ENCODE results near the gene RSU1.

RSU1 gene

DNA sequence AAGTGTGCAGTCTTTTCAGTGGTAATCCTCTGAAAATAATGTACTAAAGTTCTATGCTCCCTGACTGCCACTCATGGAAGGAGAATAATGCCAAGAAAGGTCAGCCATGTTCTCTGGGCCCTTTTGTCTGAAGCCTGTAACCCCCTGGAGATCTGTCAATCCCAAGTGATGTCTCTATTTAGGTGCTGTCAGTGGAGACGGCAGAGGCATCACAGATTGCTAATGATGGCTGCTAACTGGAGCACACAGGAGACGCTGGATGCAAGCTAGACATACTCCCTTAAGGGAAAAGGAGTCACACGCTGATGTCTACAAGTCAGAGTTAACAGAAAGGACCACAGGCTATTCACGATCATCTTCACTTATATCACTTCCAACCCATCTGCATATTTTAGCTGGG is 118.8 kb downstream of the RSU1 start:
- no peak for DNase-seq (ENCODE audit: low read depth)
- no peak overlapping the region for H3K4me3 ChIP-seq (ENCODE audit: low read depth, low read length)
- TF ChIP-seq CTCF (IDR thresholded peaks at IDR 0.05; ENCODE audit: insufficient read depth, low read depth, low read length, missing control alignments), result no peak

DNA sequence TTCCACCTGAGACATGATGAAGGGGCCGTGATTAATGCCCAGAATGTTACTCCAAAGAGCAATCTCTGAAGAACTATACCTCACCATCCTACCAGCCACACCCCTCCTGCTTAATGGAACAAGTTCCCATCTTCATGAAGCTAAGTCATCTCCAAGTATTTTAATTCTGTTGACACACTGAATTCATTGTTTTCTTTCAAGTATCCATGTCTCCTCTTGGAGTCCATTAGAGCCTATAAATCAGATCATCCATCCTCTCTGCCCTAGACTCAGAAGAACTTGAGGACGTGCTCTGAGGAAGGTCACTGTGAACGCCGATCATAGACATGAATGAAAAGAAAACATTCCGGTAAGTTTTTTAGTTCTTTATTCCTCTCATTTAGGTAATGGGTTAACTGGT is 126.8 kb downstream of the RSU1 start:
- no peak for TF ChIP-seq CTCF (IDR thresholded peaks at IDR 0.05; ENCODE audit: insufficient read depth, low read depth, low read length, missing control alignments)
- no peak for DNase-seq (ENCODE audit: low read depth)
- H3K4me3 ChIP-seq (ENCODE audit: low read depth, low read length), result no peak overlapping the region

DNA sequence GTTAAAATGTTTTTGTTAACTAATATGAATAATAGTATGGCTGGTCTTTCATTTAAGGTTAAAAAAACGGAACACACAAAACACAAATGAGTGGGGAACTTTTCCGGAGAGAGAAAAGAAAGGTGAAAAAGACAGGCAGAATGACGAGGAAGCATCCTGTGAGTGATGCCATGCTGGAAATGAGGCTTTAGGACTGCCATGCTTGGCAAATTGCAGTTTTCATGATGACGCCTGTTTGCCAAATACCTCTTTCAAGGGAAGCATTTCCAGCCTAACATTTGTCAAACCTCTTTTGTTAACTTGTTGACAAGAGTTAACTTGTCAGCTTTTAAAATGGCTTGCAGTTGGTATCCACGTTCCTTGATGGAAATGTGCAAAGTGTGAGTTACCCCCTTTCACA is 127.5 kb downstream of the RSU1 start:
- no peak overlapping the region for H3K4me3 ChIP-seq (ENCODE audit: low read depth, low read length)
- no peak for TF ChIP-seq CTCF (IDR thresholded peaks at IDR 0.05; ENCODE audit: insufficient read depth, low read depth, low read length, missing control alignments)
- no peak for DNase-seq (ENCODE audit: low read depth)

DNA sequence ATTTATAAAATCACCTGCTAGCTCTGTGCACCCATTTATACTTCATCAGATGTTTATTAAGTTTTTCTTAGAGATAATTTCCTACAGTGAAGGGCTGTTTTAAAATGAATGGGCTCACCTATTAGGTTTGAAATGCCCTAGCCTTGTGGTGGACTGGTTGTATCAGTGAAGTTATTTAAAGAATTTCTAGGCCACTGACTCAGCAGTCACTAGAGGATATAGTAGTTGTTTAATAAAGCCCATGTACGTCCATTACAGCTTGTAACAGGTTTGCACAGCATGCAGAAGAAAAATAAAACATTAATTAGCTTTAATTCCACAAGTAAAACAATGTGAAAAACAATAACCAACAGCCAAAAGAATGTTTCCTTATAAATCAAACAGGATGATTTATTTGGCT is 128.0 kb downstream of the RSU1 start:
- no peak for DNase-seq (ENCODE audit: low read depth)
- no peak for TF ChIP-seq CTCF (IDR thresholded peaks at IDR 0.05; ENCODE audit: insufficient read depth, low read depth, low read length, missing control alignments)
- H3K4me3 ChIP-seq (ENCODE audit: low read depth, low read length), result no peak overlapping the region

DNA sequence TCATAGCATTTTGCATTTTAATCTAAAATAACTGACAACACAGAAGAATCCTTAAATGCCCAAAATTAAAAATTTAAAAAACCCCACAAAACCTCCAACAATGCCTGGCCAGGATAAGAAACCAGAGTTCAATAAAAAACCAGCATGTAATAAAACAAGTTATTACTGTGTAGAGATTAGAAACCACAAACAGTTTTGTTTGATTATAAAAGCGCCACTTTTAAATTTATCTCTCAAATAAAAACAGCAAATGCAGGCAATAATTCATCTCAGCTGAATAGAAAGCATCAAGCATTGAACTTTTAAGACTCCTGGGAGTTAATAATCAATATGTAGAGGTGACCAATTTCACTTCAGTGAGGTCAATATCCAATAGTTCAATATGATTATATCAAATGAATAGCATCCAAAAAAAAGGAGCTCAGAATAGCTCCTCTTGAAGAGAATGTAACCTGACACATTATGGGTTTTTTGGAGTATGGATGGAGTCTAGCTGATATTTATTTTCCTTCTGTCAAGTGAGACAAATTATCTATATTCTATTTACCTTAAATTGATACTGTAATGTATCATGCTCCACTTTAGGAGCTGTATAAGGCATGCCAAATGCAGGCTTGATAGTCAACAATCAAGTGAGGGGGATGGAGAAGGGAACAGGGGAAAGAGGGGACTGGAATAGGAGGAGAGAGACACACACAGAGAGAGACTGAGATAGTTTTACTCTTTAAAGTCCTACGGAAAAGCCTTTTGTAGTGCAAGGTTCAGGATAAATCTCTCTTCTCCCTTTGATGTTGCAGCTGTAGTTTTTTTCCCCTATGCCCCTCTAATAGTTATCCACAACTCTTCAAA is 130.9 kb downstream of the RSU1 start:
- no peak for DNase-seq (ENCODE audit: low read depth)
- TF ChIP-seq CTCF (IDR thresholded peaks at IDR 0.05; ENCODE audit: insufficient read depth, low read depth, low read length, missing control alignments), result no peak
- H3K4me3 ChIP-seq (ENCODE audit: low read depth, low read length), result no peak overlapping the region

DNA sequence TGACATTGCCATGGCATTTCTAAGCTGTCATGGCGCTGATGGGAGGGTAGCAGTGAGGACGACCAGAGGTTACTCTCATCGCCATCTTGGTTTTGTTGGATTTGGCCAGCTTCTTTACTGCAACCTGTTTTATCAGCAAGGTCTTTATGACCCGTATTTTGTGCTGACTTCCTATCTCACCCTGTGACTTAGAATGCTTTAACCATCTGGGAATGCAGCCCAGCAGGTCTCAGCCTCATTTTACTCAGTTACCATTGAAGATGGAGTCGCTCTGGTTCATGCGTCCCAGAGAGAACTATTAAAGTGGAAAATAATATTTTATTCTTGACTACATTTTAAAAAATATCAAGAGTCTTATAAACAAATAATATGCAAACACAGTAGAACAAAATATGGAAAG is 131.7 kb downstream of the RSU1 start:
- H3K4me3 ChIP-seq (ENCODE audit: low read depth, low read length), result no peak overlapping the region
- TF ChIP-seq CTCF (IDR thresholded peaks at IDR 0.05; ENCODE audit: insufficient read depth, low read depth, low read length, missing control alignments), result no peak
- no peak for DNase-seq (ENCODE audit: low read depth)

DNA sequence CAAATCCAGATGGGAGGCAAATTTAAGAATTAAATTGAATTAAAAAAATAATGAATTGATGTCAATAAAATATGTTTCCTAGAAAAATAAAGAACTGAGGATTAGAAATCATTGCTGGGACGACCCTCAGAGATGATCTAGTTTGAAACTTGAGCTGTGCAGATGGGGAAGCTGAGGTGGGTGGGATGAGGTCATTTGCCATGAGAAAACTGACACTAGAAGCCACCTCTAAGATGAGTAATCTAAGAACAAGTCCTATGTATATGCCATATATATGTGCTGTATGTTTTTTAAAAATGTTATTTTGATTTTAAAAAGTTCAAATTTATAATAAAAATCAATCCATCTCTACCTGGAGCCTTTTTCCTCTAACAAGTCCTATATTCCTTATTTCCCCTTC is 135.7 kb downstream of the RSU1 start:
- no peak overlapping the region for H3K4me3 ChIP-seq (ENCODE audit: low read depth, low read length)
- no peak for DNase-seq (ENCODE audit: low read depth)
- TF ChIP-seq CTCF (IDR thresholded peaks at IDR 0.05; ENCODE audit: insufficient read depth, low read depth, low read length, missing control alignments), result no peak
